ENCODE measurements around the gene TBCD. TPM values are rescaled to one million over a fixed set of nuclear protein-coding genes. Genes with fewer than 3 reads are reported as not detected.
A peak's percentile ranks its signal among the peaks of the same experiment; 100 is the strongest.

The TBCD gene
- total RNA-seq, 2 donors from 2014 or later = 38.9 to 74.8 TPM

- Histone ChIP-seq H3K27ac (peak overlapping the region; percentile 28 to 71 (median 58)), H3K4me3 (no peak overlapping the region), H3K4me1 (peaks cover 16% of the 10 kb centered on the region), H3K27me3 (no peaks in the 10 kb centered on the region), H3K36me3 (replicated peaks in 1 of 2; ENCODE audit: insufficient read depth in 1 of 2, low read depth in 2 of 2) (peaks cover 0 to 2% of the 10 kb centered on the region in 2 donors), H3K9me3 (no peaks in the 10 kb centered on the region)
- no peak for DNase-seq
- WGBS, 2 donors = 59 to 76% methylated on average over 12 to 13 of the region's 13 CpGs
- intact Hi-C loops (cut with DNase I) = no loop called here
- peak; percentile 11 for ATAC-seq
- TF ChIP-seq CTCF (IDR thresholded peaks at IDR 0.05) (no peak), POLR2A (IDR thresholded peaks at IDR 0.05) (no peak)
Measured at GRCh38 chr17:82837586-82838320, 85.9 kb downstream of the TBCD start.

- H3K27ac ChIP-seq = peak overlapping the region in 3 of 4 donors; percentile 55 to 71 (median 61)
- H3K36me3 ChIP-seq (replicated peaks in 1 of 2; ENCODE audit: insufficient read depth in 1 of 2, low read depth in 2 of 2) = no peaks in the 10 kb centered on the region
- DNase-seq (peak; percentile 75 to 89 (median 84)), ATAC-seq (peak; percentile 93)
- WGBS, 2 donors = 44 to 45% methylated on average over 17 of the region's 17 CpGs
- no peaks in the 10 kb centered on the region for H3K9me3 ChIP-seq
- no peak overlapping the region for H3K4me3 ChIP-seq
- no peaks in the 10 kb centered on the region for H3K27me3 ChIP-seq
- TF ChIP-seq CTCF (IDR thresholded peaks at IDR 0.05) (no peak), POLR2A (IDR thresholded peaks at IDR 0.05) (no peak)
- intact Hi-C loops (cut with DNase I) = no loop called here
- peaks cover 16% of the 10 kb centered on the region for H3K4me1 ChIP-seq
Measured at GRCh38 chr17:82838386-82839063, 86.7 kb downstream of the TBCD start.

- Histone ChIP-seq H3K4me1 (peaks cover 16% of the 10 kb centered on the region), H3K4me3 (no peak within 1 kb of the TSS), H3K36me3 (replicated peaks in 1 of 2; ENCODE audit: insufficient read depth in 1 of 2, low read depth in 2 of 2) (no peaks in the 10 kb centered on the region), H3K27ac (peak within 1 kb of the TSS in 3 of 4 donors; percentile 55 to 71 (median 61)), H3K27me3 (no peaks in the 10 kb centered on the region), H3K9me3 (no peaks in the 10 kb centered on the region)
- no peak for TF ChIP-seq CTCF (IDR thresholded peaks at IDR 0.05)
- TF ChIP-seq POLR2A (IDR thresholded peaks at IDR 0.05) = no peak
- DNase-seq (no peak), ATAC-seq (no peak)
- intact Hi-C loops (cut with DNase I) = no loop called here
- 91 to 93% methylated on average over 25 of the region's 25 CpGs for WGBS, 2 donors
Measured at GRCh38 chr17:82839617-82840292, 87.9 kb downstream of the TBCD start, which contains the start of gene ZNF750. Gene ZNF750 (minus strand): TSS chr17:82840022. CDS start chr17:82832454, 7,568 bp downstream.

- DNase-seq (no peak), ATAC-seq (no peak)
- H3K27me3 ChIP-seq = no peaks in the 10 kb centered on the region
- no peaks in the 10 kb centered on the region for H3K36me3 ChIP-seq (replicated peaks in 1 of 2; ENCODE audit: insufficient read depth in 1 of 2, low read depth in 2 of 2)
- 90 to 98% methylated on average over 5 to 12 of the region's 12 CpGs for WGBS, 2 donors
- peaks cover 16% of the 10 kb centered on the region for H3K4me1 ChIP-seq
- intact Hi-C loops (cut with DNase I) = no loop called here
- no peak overlapping the region for H3K27ac ChIP-seq
- H3K9me3 ChIP-seq = no peaks in the 10 kb centered on the region
- TF ChIP-seq POLR2A (IDR thresholded peaks at IDR 0.05) = no peak
- no peak for TF ChIP-seq CTCF (IDR thresholded peaks at IDR 0.05)
- no peak overlapping the region for H3K4me3 ChIP-seq
Measured at GRCh38 chr17:82840431-82840831, 88.6 kb downstream of the TBCD start.
